Head of caudate nucleus (tissue), 42 donors: ENCODE data around the gene SNRPE.
A peak's percentile ranks its signal among the peaks of the same experiment; 100 is the strongest.

Source experiments
- DNase-seq, 42 donors: peaks; one replicate each; pipeline versions ENCODE4 v3.0.0 to v3.0.0-alpha.2; 2020 to 2021; ENCODE audit warnings: mixed read lengths in 7 of 42
- intact Hi-C: fragments of 100-400 bp; cut with DNase I; formaldehyde crosslinking; loops from one replicate; pipeline ENCODE4 v1.15.0; 2022

The SNRPE gene

DNA sequence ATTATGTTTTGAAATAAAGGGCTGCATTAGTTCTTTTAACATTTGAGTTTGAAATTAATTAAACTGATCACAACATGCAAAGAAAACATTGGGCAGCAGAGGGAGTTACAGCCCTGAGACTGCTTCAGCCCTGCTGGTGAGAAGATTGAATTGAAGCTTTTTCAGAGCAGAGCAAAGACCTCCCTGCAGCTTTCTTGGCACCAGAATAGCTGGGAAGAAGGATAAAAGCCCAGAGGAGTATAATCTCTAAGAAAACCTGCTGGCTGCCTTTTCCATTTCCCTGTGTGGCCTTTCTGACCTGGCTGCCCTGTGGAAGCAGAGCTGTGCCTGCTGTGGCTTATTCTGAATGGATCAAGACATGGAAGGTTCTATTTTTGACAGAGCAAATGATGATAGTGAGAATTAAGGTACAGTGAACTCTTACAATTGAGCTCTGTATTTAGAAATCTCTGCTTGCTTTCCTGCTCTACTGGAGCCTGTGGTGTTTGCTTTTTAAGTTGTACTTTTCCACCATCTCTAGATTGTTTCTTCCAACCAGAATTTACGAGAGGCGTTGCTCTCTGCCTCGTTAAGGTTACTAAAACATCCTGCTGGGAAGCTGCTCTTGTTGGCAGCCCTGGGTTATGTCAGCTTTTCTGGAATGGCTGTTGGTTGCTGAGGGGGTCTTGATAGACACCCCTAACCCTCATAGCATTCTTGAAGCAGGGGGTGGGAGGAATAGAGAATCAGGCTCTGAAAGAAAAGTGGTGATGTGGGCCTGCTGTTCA lies 9.9 kb downstream of the SNRPE start:
- peak in 39 of 42 donors; percentile 16 to 83 (median 57) for DNase-seq

DNA sequence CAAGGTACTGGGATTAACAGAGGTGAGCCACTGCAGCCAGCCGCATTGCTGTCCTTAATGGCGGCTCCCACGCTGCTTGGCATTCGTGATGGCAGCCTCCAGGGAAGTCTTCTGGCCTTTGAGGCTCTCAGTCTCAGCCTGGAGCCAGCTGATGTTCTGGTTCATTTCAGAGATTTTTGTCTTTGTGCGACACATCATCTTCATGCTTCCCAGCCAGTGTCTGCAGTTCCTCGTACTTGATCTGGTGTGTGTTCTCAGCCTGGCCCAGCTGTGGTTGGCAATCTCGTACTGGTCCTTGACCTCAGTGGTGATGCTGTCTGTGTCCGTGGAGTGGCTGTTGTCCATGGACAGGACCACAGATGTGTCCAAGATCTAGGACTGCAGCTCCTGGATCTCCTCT lies 11.7 kb downstream of the SNRPE start:
- intact Hi-C loops, result loop anchor here (10.0 kb wide), 1 partner anchor 122 kb away; no protein-coding TSS in a partner anchor
- DNase-seq, result no peak

More for the DNA sequence above, 9.9 kb downstream of the SNRPE start:
- intact Hi-C loops, result loop anchor here (10.0 kb wide), 1 partner anchor 124 kb away; no protein-coding TSS in a partner anchor

DNA sequence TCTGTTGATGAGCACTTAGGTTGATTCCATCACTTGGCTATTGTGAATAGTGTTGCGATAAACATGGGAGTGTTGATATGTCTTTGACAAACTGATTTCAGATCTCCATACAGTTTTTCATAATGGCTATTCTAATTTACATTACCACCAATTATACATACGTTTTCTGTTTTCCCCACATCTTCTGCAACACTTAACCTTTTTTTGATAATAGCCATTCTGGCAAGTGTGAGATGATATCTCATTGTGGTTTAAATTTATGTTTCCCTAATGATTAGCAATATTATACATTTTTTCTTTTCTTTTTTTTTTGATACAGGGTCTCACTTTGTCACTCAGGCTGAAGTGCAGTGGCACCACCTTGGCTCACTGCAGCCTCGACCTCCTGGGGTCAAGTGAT lies 17.0 kb downstream of the SNRPE start:
- DNase-seq, result no peak
- intact Hi-C loops, result loop anchor here (10.0 kb wide), 1 partner anchor 116 kb away; no protein-coding TSS in a partner anchor

DNA sequence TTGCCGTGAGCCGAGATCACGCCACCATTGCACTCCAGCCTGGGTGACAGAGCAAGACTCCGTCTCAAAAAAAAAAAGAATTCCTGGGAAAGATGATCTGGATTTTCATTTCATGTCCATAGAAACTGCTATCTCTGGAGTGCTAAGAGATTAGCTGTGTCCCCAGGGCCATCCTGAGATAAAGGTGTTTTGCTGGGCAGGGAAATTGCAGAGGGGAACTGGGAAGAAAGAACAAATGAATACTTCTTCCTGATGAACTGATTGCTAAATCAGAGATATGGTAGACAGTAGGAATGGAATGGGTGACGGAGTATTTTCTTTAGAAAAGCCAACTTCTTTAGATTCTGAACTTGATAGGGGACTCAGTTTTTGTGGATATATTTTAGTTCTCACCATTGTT lies 19.2 kb downstream of the SNRPE start:
- intact Hi-C loops, result no loop called here
- no peak for DNase-seq

DNA sequence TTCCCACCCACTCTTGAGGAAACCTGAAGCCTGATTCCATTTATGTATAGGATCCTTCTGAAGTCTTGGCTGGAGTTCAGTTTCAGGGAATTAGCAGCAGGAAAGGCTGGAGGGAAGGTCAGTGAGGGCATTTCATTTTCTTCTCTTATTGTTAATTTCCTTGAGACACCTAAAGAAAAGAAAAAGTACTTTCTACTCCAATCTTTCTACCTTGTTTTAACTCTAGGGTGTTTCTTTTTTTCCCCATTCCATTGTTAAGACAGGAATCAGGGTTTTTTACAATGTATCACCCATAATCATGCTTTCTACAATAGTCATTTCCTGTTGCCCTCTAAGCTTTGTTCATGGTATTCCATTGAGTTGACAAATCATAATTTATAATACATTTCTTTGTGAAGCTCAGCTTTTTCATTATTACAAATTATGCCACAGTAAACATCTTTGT lies 27.4 kb downstream of the SNRPE start:
- no peak for DNase-seq
- intact Hi-C loops, result no loop called here

DNA sequence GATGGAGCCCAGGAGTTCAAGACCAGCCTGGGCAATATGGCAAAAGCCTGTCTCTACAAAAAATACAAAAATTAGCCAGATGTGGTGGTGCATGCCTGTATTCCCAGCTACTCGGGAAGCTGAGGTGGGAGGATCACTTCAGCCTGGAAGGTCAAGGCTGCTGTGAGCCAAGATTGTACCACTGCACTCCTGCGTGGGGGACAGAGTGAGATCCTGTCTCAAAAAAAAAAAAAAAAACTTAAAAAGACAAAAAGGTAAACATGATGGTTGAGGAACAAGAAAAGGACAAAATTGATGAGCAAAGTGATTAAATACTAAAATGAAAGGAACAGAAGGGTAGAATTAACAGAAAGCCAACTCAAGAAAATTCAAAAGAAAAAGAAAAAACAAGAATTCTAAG lies 30.6 kb downstream of the SNRPE start:
- DNase-seq, result no peak
- intact Hi-C loops, result no loop called here

DNA sequence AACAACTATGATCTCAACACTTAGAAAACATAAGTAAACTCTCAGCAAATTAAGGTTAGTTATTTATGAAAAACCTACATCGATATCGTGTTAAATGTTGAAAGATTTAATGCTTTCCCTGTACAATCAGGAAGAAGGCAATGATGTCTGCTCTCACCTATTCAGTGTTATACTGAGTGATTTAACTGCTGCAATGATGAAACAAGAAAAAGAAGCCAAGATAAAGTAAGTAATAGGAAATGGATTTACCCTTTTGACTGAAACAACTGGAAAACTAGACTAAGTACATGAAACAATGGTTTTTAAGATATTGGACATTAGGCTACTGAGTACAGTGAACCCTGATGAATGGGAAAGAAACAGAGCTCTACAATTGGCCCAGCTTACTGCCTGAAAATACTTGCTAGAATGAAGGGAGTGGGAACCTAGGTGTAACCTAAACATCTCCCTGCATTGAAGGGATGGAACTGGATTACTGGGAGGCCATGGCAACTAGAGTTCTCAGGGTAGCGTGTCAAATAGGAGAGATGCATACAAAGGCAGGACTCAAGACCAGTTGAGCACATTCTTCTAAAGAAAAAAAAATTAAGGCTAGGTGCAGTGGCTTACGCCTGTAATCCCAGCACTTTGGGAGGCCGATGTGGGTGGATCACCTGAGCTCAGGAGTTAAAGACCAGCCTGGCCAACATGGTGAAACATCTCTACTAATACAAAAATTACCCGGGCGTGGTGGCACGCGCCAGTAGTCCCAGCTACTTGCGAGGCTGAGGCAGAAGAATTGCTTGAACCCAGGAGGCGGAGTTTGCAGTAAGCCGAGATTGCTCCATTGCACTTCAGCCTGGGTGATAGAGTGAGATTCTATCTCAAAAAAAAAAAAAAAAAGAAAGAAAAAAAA lies 37.3 kb downstream of the SNRPE start:
- intact Hi-C loops, result no loop called here
- no peak for DNase-seq

DNA sequence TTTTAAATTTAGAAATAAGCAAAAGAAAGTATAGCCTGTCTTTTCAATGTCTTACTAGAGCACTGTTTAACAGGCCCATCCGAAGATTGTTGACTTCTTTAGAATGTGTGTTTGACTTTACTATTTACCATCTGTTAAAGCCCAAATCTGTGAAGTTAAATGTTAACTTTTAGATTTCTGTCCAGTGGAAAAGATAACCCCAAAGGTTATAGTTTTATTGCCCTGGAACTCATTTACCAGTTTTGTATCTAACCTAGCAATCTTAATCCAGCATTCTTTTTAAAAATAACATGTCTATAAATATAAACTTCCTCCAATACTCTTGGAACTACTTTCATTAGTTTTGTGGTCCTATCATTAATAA lies 37.9 kb downstream of the SNRPE start:
- DNase-seq, result no peak
- intact Hi-C loops, result no loop called here

DNA sequence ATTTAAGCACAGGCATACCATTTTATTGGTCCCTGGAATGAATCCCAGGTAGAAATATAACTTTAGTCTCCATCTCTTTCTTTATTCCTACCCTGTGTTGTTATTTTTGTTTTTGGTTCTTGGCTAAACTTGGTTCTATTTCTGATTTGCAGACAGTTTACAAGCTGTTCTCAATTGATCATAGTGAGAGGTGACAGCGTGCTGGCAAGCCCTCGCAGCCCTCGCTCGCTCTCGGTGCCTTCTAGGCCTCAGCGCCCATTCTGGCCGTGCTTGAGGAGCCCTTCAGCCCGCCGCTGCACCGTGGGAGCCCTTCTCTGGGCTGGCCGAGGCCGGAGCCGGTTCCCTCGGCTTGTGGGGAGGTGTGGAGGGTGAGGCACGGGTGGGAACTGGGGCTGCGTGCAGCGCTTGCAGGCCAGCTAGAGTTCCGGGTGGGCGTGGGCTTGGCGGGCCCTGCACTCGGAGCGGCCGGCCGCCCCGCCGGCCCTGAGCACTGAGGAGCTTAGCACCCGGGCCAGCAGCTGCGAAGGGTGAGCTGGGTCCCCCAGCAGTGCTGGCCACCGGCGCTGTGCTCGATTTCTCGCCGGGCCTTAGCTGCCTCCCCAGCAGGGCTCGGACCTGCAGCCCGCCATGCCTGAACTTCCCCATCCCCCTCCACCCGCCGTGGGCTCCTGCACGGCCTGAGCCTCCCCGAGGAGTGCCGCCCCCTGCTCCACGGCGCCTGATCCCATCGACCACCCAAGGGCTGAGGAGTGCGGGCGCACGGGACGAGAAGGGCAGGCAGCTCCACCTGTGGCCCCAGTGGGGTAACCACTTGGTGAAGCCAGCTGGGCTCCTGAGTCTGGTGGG lies 38.7 kb downstream of the SNRPE start:
- no peak for DNase-seq

DNA sequence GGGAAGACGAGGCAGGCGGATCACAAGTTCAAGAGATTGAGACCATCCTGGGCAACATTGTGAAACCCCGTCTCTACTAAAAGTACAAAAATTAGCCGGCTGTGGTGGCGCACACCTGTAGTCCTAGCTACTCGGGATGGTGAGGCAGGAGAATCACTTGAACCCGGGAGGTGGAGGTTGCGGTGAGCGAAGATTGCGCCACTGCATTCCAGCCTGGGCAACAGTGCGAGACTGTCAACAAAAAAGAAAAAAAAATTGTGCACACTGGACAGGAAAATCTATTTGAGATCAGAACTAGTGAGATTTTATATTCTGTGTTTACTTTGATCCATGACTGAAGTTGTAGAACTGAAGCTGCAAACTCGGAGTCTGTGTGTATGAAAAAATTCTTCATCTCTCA lies 40.2 kb downstream of the SNRPE start:
- intact Hi-C loops, result no loop called here
- no peak for DNase-seq

More for the DNA sequence above, 38.7 kb downstream of the SNRPE start:
- intact Hi-C loops, result no loop called here

DNA sequence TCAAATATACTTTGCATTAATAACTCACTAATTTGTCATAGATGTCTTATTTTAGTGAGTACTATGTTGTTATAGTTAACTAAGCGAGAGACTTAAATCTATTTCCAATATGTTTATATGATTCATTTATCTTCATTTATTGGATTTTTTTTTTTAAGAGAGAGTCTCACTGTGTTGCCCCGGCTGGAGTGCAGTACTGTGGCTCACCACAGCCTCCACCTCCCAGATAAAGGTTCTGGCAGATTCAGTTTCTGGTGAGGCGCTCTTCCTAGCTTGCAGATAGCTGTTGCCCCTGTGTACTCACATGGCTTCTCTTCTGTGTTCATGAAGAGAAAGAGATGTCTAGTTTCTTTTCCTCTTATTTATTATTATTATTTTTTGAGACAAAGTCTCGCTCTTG lies 43.9 kb downstream of the SNRPE start:
- intact Hi-C loops, result no loop called here
- no peak for DNase-seq

DNA sequence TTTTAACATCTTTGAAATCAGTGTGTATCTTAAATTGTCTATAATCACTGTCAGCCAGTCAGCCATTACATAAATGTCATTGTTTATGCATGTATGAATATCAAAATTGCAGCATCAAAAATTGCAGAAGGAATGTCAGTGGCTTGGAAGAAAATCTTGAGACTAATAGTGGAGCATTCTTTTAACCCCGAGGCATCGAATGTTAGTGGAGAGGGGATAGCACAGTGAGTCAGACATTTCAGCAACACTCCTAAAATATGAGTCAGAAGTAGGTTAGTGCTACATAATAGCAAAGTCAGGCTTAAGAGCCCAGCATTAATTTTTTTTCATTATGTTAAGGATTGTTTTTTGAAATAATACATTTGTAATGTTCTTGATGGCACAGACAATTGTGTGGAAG lies 45.5 kb downstream of the SNRPE start:
- intact Hi-C loops, result no loop called here
- DNase-seq, result peak in 2 of 42 donors; percentile 4 to 30

DNA sequence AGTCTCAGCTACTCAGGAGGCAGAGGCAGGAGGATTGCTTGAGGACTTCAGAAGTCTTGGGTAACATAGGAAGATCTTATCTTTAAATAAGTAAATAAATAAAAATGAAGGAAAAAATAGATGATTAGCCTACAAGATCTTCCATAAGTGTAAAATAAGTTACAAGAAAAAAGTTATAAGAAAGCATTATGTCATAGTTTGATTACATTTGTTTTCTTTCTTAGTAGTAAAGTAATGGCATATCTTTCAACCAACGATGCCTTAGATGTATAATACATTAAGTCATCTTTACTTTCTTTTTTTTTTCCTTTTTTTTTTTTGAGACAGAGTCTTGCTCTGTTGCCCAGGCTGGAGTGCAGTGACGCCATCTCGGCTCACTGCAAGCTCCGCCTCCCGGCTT lies 46.5 kb downstream of the SNRPE start:
- intact Hi-C loops, result no loop called here
- DNase-seq, result no peak

DNA sequence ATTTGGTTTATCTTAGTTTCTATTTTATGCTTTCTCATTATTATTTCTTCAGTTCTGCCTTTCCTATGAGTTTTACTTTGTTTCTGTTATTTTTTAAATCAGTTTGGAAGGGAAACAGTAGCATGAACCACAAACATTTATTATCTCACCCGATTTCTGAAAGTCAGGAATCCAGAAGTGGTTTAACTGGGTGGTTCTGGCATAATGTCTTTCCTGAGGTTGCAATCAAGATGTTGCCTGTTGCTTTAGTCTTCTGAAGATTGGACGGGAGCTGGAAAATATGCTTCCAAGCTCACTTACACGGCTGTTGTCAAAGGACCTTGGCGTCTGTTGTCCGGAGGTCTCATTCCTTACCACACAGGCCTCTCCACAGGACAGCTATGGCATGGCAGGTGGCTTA lies 50.4 kb downstream of the SNRPE start:
- DNase-seq, result no peak
- intact Hi-C loops, result no loop called here

DNA sequence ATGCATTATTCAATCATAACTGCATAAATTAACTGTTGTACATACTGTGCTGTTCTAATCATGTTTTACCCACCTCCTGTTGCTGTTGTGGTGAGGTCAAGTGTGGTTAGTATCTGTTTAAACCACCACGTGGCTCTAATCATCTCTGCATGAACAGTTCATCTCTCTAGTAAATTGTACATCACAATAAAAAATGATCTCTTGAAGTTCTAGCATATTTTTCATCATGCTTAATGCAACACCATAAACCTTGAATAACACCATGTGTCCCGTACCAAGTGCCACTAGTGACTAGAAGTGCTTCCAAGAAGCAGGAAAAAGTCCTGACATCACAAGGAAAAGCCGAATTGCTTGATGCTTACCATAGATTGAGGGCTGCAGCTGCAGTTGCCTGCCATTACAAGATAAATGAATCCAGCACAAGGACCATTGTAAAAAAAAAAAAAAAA lies 51.7 kb downstream of the SNRPE start:
- intact Hi-C loops, result no loop called here
- no peak for DNase-seq

DNA sequence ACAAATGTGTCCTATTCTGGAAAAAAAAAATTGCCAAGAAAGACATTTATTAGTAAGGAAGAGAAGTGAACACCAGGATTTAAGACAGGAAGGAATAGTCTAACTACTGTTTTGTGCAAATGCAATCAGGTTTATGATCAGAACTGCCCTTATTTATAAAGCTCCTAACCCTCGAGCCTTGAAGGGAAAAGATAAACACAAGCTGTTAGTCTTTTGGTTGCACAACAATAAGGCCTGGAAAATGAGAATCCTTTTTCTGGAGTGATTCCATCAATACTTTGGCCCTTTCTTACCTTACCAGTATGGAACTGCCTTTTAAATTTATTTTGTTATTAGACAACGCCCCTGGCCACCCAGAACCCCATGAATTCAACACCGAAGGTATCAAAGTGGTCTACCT lies 52.9 kb downstream of the SNRPE start:
- no peak for DNase-seq
- intact Hi-C loops, result no loop called here

DNA sequence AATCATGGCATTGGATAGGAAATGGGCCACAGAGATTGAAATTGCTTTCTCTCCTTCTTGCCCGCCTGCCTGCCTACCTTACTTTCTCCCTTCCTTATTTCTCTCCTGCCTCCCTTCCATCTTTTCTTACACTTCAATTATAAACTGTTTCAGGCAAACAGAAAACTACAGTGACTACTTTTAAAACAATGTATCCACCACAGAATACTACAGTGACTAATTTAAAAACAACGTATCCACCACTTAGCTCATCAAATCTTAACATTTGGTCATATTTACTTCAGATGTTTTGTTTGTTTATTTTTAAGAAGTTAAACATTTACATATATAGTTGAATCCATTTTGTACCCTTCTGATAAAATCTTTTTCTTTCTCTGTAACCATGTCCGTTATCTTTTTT lies 54.4 kb downstream of the SNRPE start:
- no peak for DNase-seq
- intact Hi-C loops, result no loop called here

DNA sequence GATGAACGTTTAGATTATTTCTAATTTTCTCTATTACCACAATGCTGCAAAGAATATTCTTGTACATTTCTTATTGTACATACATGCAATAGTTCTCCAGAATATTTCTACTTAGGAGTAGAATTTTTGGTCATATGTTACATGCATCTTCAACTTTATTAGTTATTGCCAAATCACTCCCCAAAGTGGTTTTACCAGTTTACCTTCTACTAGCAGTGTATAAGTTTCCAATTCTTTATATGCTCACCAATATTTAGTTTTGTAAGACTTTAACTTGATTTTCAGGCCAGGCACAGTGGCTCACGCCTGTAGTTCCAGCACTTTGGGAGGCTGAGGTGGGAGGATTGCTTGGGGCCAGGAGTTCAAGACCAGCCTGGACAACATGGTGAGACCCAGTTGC lies 55.4 kb downstream of the SNRPE start:
- intact Hi-C loops, result no loop called here
- DNase-seq, result no peak
